Stimulated activated CD8-positive, alpha-beta memory T cell treated with anti-CD3 and anti-CD28 coated beads, Interleukin-7, amount 100 ng/mL, for 48 hours (primary cell): Measurements from ENCODE around the gene ETV4.

Experiments used
- DNase-seq, 2 donors: peaks; one replicate each; pipeline ENCODE4 v3.0.0-alpha.2; 2020; ENCODE audit warnings: low read depth in 1 of 2; ENCODE audit errors: extremely low read depth in 1 of 2

Gene ETV4

GRCh38 chr17:43547189-43547550, 1.0 kb upstream of the ETV4 start:
- no peak for DNase-seq

GRCh38 chr17:43545383-43545632, 832 bp downstream of the ETV4 start:
- peak; percentile 3 to 5 for DNase-seq

DNA sequence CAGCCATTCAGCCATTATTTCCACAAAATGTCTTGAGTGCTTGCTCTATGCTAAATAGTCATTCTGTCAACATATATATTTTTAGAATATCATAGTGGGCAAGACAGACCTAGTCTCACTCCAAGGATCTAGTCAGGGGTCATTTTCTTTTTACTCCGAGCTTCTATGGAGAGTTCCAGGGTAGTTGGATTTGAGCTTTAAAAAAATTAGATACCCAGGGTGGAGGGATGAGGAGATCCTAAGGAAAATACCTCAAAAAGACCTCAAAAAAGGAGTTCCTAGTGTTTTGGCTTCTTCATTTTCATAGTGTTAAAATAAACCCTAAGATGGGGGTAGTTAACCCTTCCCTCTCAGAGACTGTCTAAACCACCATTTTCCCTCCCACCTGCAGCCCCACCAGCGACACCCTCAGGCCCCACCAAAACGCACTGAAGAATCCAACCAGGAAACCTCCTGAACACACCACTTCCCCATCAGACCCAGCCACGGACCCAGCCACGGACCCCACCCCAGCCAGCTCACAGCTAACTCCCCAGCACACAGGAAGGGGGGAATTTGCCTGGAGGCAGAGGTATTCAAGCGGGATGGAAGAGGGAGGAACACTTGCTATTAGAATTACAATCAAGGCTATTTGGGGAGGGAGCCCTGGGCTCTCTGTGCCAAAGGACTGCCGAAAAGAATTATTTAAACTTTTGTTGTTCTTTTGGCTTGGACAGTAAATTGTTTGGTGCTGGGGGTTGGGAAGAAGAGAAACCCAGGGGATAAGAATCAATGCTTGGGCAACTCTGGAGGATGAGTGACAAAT, 2.2 kb downstream of the ETV4 start:
- no peak for DNase-seq

DNA sequence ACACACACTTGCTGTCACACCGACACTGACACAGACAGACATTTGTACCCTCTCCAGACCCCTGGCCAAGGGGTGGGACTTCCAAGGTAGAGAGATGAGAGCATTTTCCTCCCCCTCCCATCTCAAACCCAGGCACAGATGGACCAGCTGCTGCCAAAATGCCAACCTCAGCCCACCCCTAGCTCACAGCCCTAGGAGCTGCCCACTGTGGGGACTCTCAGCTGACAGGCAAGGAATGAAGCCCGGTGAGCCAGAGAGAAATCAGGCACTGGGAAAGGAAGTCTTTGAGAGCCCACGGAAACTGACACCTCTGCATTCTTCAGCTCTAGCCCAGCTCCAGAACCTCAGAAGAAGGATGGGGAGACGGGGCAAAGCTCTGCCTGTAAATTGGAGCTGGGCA, 2.8 kb downstream of the ETV4 start:
- no peak for DNase-seq

GRCh38 chr17:43542859-43543258, 3.3 kb downstream of the ETV4 start:
- DNase-seq, result no peak

- DNase-seq, result no peak
Measured at GRCh38 chr17:43540821-43541674, 5.1 kb downstream of the ETV4 start.

DNA sequence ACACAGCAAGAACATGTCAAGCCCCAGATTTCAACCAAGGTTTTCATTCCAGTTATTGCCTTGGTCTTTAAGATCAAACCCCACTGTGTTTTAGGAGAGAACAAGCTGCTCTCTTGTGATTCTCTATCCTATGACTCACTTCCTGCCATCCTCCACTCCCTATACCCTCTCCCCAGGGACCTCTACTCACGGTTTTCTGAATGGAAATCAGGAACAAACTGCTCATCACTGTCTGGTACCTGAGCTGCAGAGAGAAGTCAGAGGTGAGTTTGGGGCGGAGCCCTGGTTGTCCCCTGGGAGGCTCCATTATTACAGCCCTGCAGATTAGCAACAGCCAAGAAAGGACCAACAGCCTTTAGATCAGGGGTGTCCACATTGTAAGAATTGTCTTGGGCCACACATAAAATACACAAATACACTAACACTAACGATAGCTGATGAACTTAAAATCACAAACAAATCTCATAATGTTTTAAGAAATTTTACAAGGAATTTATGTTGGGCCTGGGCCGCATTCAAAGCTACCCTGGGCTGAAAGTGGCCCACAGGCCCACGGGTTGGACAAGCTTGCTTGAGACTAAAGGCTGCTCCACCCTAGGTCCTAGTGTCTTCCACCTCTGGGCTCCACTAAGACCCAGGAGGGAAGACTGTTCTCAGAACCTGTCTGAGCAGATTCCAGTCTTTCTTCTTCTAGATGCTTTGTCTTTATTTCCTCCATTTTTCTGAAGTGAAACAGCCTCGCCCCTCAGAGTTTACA, 9.7 kb downstream of the ETV4 start:
- no peak for DNase-seq

DNA sequence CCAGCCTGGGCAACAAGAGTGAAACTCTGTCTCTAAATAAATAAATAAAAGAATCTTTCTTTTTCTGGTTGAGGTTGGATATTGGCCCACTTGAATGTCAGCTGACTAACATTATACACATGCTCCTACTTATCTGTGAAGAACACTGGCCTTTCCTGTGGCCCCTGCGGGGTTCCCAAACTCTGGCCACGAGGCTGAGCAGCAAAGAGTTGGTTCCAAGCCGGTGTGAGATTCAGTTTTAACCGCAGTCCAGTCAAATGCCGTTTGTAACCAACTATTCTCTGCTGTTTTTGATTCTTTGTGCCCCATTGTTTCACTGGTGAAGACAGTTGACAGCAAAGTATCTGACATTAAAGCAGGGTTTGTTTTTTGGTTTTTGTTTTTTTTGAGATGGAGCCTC, 11.2 kb downstream of the ETV4 start:
- no peak for DNase-seq

GRCh38 chr17:43533699-43534098, 12.4 kb downstream of the ETV4 start:
- no peak for DNase-seq

GRCh38 chr17:43532581-43532980, 13.6 kb downstream of the ETV4 start:
- DNase-seq, result no peak

DNA sequence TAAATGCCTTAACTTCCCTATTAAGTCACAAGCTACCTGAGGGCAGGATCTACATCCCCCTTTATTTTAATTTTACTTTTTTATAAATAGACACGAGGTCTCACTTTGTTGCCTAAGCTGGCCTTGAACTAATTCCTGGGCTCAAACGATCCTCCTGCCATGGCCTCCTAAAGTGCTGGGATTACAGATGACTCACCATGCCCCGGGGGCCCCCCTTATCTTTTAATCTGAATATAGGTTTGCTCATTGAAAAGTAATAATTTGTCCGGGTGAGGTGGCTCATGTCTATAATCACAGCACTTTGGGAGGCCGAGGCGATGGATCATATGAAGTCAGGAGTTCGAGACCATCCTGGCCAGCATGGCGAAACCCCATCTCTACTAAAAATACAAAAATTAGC, 14.2 kb downstream of the ETV4 start:
- no peak for DNase-seq

DNA sequence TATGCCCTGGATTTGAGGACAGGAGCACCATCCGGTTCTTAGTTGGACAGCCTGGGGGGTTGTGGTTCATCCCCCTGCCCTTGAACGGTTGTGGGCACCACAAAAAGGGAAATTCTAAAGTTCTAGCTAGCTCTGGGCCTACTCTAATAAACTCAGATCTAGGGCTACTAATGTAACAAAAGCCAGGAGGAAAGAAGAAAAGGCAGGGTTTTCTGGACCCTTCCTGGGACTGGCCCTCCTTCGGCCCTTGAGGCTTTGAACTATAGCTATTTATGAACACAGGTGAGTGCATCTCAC, 15.1 kb downstream of the ETV4 start:
- DNase-seq, result no peak

- no peak for DNase-seq
Measured at GRCh38 chr17:43530288-43531081, 15.7 kb downstream of the ETV4 start.

- no peak for DNase-seq
Measured at GRCh38 chr17:43529947-43530287, 16.2 kb downstream of the ETV4 start.

DNA sequence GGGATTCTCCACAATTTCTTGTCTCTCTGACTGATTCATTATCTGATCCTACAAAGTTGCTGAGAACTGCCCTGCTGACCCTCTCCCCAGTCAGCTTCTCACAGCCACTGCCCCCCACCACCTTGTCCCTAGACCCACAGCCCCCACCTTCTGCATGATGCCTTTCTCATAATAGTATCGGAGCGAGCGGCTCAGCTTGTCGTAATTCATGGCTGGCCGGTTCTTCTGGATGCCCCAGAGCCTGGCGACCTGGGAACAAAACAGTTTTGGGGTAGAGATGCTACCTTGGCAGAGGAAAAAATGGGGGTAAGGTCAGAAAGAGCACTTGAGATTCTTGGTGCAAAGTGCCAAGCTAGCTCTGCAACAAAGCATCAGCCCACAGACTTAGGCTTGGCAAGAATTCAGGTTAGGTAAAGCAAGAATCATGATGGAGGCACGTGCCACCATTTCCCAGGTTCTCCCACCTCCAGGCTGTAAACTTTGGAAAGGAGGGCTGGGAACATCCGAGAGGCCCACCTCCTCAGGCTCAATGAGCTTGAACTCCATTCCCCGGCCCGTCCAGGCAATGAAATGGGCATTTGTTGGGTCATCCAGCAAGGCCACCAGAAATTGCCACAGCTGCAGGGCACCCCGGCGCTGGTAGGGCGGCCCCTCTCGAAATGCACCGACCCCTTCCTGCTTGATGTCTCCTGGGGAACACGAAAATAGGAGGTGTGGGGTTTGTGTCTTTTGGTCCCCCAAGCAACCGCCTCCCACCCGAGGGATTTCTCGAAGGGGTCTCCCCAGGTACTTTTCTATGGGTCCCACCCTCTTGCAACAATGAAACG, 16.9 kb downstream of the ETV4 start:
- DNase-seq, result no peak

DNA sequence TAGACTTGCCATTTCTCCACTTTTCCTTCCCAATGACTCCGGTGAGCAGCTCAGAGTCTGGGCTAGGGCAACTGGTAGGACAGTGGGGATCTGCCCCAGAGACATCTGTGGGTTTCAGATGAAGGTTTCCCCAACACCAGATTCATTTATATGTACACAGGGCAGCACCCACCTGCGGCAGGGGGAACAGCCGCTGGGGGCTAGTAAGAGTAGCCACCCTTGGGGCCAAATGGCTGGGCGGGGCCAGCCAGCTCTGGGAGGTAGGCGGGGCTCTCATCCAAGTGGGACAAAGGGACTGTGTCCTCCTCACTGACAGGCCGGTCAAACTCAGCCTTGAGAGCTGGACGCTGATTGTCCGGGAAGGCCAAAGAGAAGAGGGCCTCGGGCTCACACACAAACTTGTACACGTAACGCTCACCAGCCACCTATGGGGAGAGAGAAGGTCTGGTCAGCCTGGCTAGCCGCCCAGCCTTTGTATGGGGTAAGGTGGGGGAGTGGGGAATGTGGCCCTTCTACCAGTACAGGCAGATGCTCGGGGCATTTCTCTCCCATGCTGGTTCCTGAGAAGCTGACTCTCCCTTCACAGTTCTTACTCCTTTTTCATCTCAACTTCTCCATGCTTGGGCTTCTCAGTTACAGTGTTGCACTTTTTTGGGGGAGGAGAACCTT, 17.7 kb downstream of the ETV4 start:
- no peak for DNase-seq

DNA sequence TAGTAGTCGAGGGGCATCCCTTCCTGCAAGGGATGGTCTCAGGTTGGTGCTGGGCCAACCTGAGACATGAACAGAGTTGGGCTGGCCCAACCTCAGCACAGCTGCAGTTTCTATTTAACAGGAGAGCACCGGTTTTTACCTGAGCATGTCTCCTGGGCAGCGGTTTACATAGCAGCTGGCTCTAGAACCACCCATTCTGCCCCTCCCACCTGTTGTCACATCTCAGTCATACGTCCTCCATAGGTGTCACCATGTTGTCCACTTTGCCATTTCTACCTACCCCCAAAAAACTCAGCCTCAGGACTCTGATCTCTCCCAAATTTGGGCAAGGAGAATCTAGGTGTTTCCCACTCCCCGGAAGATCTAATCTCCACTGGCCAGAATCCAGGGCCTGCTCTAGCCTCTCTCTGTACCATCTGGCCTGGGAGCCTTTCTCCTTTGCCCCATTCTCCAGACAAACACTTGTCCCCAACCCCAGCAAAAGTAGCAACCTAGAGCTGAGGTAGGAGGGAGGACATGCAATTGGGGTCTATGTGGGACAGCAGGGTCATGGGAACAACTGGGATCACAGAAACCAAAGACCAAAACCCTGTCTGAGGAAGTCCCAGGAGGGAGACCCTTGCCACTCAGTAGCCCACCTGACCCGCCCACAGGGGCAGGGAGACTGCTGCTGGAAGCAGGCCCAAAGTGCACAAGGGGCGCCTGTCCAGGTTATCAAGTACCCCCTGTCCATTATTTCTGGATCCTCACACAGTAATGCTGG, 19.1 kb downstream of the ETV4 start:
- DNase-seq, result no peak

DNA sequence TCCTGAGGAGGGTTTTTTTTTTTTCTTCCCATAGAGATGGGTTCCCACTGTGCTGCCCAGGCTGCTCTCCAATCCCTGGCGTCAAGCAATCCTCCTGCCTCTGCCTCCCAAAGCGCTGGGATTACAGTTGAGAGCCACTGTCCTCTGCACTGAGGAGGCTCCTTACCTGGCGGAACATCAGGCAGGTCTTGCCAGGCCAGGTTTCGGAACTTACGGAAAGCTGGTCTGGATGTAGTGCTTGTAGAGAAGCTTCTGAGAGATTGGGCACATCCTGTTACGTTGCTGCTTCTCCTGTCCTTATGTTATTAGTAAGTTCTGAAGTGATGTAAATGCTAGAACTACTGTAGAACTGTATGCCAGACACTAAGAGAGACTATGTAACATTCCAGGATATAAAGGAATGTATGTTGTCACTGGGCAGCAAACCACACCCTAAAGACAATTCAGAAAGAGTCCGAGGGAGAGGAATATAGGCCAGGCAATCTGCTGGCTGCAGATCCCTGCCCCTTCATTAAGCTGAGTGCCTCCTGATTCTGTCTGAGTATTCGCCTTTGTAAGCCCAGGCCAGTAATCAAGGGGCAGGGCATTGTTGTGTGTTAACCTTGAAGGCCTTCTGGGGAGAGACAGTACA, 21.1 kb downstream of the ETV4 start:
- DNase-seq, result no peak

GRCh38 chr17:43521389-43521788, 24.8 kb downstream of the ETV4 start:
- no peak for DNase-seq
